Measurements from ENCODE around the gene AHDC1. TPM values are rescaled to one million over a fixed set of nuclear protein-coding genes. Genes with fewer than 3 reads are reported as not detected.

Gene AHDC1
- total and polyA plus RNA-seq, 2 of the 13 experiments (the other 11 are each of a cell fraction or from before 2014, with no cell fraction given), result 1.0 to 2.7 TPM

DNA sequence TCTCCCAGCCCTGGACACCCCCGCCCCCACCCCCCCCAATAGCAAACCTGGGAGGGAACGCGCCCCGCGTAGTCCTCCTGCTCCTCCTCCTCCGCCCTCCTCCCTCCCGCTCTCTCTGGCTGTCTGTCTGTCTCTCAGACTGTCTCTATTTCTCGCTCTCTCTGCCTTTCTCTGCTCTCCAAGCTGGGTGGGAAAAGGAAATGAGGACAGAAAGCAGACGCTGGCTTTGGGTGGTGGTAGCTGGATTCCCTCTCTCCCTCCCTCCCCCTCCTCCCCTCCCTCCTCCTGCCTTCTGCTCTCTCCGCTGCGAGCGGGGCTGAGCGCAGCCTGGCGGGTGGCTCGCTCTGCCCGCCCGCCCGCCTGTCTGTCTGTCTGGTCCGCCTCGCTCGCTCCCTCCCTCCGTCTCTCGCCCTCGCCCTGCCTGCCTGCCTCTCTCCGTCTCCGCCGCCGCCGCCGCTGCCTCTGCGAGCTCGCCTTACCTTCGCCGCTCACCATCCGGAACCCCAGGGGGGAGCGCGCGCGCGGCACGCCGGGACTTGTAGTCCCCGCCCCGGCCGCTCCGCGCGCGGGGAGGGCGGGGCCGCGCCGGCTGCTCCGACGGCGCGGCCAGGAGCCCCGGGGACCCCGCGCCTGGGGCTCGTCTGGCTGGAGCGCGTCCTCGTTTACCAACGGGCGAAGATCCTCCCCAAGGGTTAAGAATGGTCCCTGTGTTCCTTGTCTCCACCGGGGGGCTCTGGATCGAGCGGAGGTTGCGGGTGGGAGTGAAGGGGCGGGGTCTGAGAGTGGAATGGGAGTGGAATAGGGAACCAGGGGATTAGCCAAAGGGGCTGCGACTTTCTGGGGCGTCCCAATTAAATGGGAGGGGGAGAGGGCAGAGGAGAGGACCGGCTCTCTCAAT lies at the start of gene AHDC1 (continued):
- no peak for TF ChIP-seq GTF3A (CRISPR knock-in tag; conservative IDR thresholded peaks at IDR 0.05)
- TF ChIP-seq ETV5 (CRISPR knock-in tag; IDR thresholded peaks at IDR 0.05; ENCODE audit: borderline replicate concordance), result no peak; the same call in 1 of the 2 replicates
- TF ChIP-seq RXRB (CRISPR knock-in tag; IDR thresholded peaks at IDR 0.05; ENCODE audit: borderline replicate concordance), result no peak
- 0 out of 2 replicates have a peak, but pooled peaks have one; percentile 29 for TF ChIP-seq RBAK (CRISPR knock-in tag; IDR thresholded peaks at IDR 0.05)
- peak; percentile 53 for TF ChIP-seq PHF8 (CRISPR knock-in tag; IDR thresholded peaks at IDR 0.05)
- peak; percentile 9; the same call in 1 of the 2 replicates for TF ChIP-seq MAZ (IDR thresholded peaks at IDR 0.05; ENCODE audit: borderline replicate concordance, low read depth, low read length)
- TF ChIP-seq MAZ (CRISPR knock-in tag; IDR thresholded peaks at IDR 0.05; ENCODE audit: low read depth), result peak; percentile 69; the same call in 1 of the 2 replicates
- peak; percentile 33; the same call in 1 of the 2 replicates for TF ChIP-seq MED13 (CRISPR knock-in tag; IDR thresholded peaks at IDR 0.05)
- TF ChIP-seq MLLT10 (CRISPR knock-in tag; IDR thresholded peaks at IDR 0.05), result no peak
- TF ChIP-seq ZNF160 (CRISPR knock-in tag; IDR thresholded peaks at IDR 0.05), result no peak
- TF ChIP-seq ZNF556 (CRISPR knock-in tag; IDR thresholded peaks at IDR 0.05; ENCODE audit: borderline replicate concordance), result no peak
- TF ChIP-seq THAP11 (CRISPR knock-in tag; IDR thresholded peaks at IDR 0.05), result peak; percentile 96
- no peak for TF ChIP-seq TP53 (CRISPR knock-in tag; conservative IDR thresholded peaks at IDR 0.05)
- no peak for TF ChIP-seq ZFP41 (CRISPR knock-in tag; IDR thresholded peaks at IDR 0.05; ENCODE audit: borderline replicate concordance)
- TF ChIP-seq, protein P1, sequence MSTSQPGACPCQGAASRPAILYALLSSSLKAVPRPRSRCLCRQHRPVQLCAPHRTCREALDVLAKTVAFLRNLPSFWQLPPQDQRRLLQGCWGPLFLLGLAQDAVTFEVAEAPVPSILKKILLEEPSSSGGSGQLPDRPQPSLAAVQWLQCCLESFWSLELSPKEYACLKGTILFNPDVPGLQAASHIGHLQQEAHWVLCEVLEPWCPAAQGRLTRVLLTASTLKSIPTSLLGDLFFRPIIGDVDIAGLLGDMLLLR (CRISPR knock-in tag; IDR thresholded peaks at IDR 0.05), result no peak
- no peak for TF ChIP-seq MIER2 (CRISPR knock-in tag; IDR thresholded peaks at IDR 0.05)
- no peak for TF ChIP-seq ZNF670 (CRISPR knock-in tag; IDR thresholded peaks at IDR 0.05; ENCODE audit: borderline replicate concordance)
- no peak for TF ChIP-seq ZNF614 (CRISPR knock-in tag; IDR thresholded peaks at IDR 0.05; ENCODE audit: borderline replicate concordance)
- peak; percentile 59; the same call in 1 of the 3 replicates for TF ChIP-seq MXI1 (IDR thresholded peaks at IDR 0.05; ENCODE audit: borderline replicate concordance, low read depth, low read length)
- peak; percentile 63 for TF ChIP-seq YY1 (IDR thresholded peaks at IDR 0.05; ENCODE audit: insufficient read depth, insufficient replicate concordance, low read depth, low read length)
- no peak for TF ChIP-seq RFX1 (IDR thresholded peaks at IDR 0.05)
- TF ChIP-seq KDM4B (CRISPR knock-in tag; IDR thresholded peaks at IDR 0.05), result no peak
- no peak for TF ChIP-seq ZNF121 (CRISPR knock-in tag; IDR thresholded peaks at IDR 0.05)
- TF ChIP-seq ZNF891 (CRISPR knock-in tag; IDR thresholded peaks at IDR 0.05), result no peak
- TF ChIP-seq ZNF292 (CRISPR knock-in tag; IDR thresholded peaks at IDR 0.05; ENCODE audit: borderline replicate concordance, low read depth), result peak; percentile 68; the same call in 1 of the 2 replicates
- peak; percentile 52; the same call in 1 of the 2 replicates for TF ChIP-seq ZNF563 (CRISPR knock-in tag; IDR thresholded peaks at IDR 0.05)
- TF ChIP-seq SOX5 (CRISPR knock-in tag; IDR thresholded peaks at IDR 0.05; ENCODE audit: borderline replicate concordance), result no peak
- TF ChIP-seq, protein P2, sequence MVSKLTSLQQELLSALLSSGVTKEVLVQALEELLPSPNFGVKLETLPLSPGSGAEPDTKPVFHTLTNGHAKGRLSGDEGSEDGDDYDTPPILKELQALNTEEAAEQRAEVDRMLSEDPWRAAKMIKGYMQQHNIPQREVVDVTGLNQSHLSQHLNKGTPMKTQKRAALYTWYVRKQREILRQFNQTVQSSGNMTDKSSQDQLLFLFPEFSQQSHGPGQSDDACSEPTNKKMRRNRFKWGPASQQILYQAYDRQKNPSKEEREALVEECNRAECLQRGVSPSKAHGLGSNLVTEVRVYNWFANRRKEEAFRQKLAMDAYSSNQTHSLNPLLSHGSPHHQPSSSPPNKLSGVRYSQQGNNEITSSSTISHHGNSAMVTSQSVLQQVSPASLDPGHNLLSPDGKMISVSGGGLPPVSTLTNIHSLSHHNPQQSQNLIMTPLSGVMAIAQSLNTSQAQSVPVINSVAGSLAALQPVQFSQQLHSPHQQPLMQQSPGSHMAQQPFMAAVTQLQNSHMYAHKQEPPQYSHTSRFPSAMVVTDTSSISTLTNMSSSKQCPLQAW (CRISPR knock-in tag; IDR thresholded peaks at IDR 0.05), result no peak
- peak; percentile 36; the same call in 1 of the 2 replicates for TF ChIP-seq PCBP1 (IDR thresholded peaks at IDR 0.05; ENCODE audit: borderline replicate concordance, low read depth, low read length)
- no peak; the same call in 1 of the 2 replicates for TF ChIP-seq ZFX (CRISPR knock-in tag; IDR thresholded peaks at IDR 0.05; ENCODE audit: low read depth)
- 0 out of 2 replicates have a peak, but pooled peaks have one; percentile 23 for TF ChIP-seq MED1 (CRISPR knock-in tag; IDR thresholded peaks at IDR 0.05)

Measured in HepG2 (cell line).